NCI-H446 (cell line): ENCODE results near the gene ARSD.
"Not testable (repeated sequence)": the region's sequence is repeated elsewhere in the genome, so short reads cannot be mapped to it uniquely, and the experiment has no call there.

Experiments
- DNase-seq, 2 experiments: peaks; one replicate each; lab custom pipeline; 2025; lab: John Stamatoyannopoulos, UW

Gene ARSD

GRCh38 chrX:2928583-2929434, at the start of gene ARSD:
Gene ARSD, minus strand, starts transcription at chrX:2929339. Its CDS starts 64 bp downstream, at chrX:2929275.
- no peak for DNase-seq

- not testable (repeated sequence) for DNase-seq
Observed at GRCh38 chrX:2978639-2979038, 49.5 kb upstream of the ARSD start.

- DNase-seq, result no peak
Observed at GRCh38 chrX:2974961-2975360, 45.8 kb upstream of the ARSD start.

GRCh38 chrX:2972391-2972790, 43.3 kb upstream of the ARSD start:
- no peak for DNase-seq

- DNase-seq, result no peak
Observed at GRCh38 chrX:2969021-2969420, 39.9 kb upstream of the ARSD start.

GRCh38 chrX:2967998-2968909, 39.1 kb upstream of the ARSD start:
- no peak for DNase-seq

- no peak for DNase-seq
Observed at GRCh38 chrX:2967584-2967983, 38.4 kb upstream of the ARSD start.

GRCh38 chrX:2967012-2967411, 37.9 kb upstream of the ARSD start:
- no peak for DNase-seq

GRCh38 chrX:2965965-2966364, 36.8 kb upstream of the ARSD start:
- no peak for DNase-seq

- DNase-seq, result not testable (repeated sequence)
Observed at GRCh38 chrX:2963992-2964794, 35.1 kb upstream of the ARSD start.

- not testable (repeated sequence) for DNase-seq
Observed at GRCh38 chrX:2963449-2963848, 34.3 kb upstream of the ARSD start.

- DNase-seq, result no peak
Observed at GRCh38 chrX:2962381-2962780, 33.2 kb upstream of the ARSD start.

GRCh38 chrX:2960861-2961515, 31.8 kb upstream of the ARSD start:
- DNase-seq, result no peak

- DNase-seq, result no peak
Observed at GRCh38 chrX:2958199-2958598, 29.1 kb upstream of the ARSD start.

GRCh38 chrX:2955838-2956237, 26.7 kb upstream of the ARSD start:
- DNase-seq, result no peak

- DNase-seq, result no peak
Observed at GRCh38 chrX:2955281-2955680, 26.1 kb upstream of the ARSD start.

GRCh38 chrX:2954541-2954940, 25.4 kb upstream of the ARSD start:
- DNase-seq, result no peak

- not testable (repeated sequence) for DNase-seq
Observed at GRCh38 chrX:2937942-2938341, 8.8 kb upstream of the ARSD start.

- no peak for DNase-seq
Observed at GRCh38 chrX:2934715-2935710, 5.9 kb upstream of the ARSD start.
